ENCODE results near the gene CCDC7.

GRCh38 chr10:32477499-32477898 lies 31.6 kb downstream of the CCDC7 start:
- TF ChIP-seq CTCF (conservative IDR thresholded peaks at IDR 0.05; ENCODE audit: low read depth in 2 of 2), result no peak
- TF ChIP-seq EZH2 (IDR thresholded peaks at IDR 0.05; ENCODE audit: low read depth, unreplicated experiment), result no peak
- TF ChIP-seq POLR2AphosphoS5 (IDR thresholded peaks at IDR 0.05; ENCODE audit: low read depth), result no peak

All from GM23338 (cell line).